ENCODE data around the gene FGF22.

The FGF22 gene

GRCh38 chr19:646779-647565, 7.3 kb downstream of the FGF22 start:
- no peak for TF ChIP-seq CTCF (conservative IDR thresholded peaks at IDR 0.05; ENCODE audit: low read depth, low read length)
- DNase-seq (ENCODE audit: low read depth) = no peak
- H3K4me3 ChIP-seq (ENCODE audit: low read depth, low read length) = no peak overlapping the region

- no peak for TF ChIP-seq CTCF (conservative IDR thresholded peaks at IDR 0.05; ENCODE audit: low read depth, low read length)
- H3K4me3 ChIP-seq (ENCODE audit: low read depth, low read length) = no peak overlapping the region
- DNase-seq (ENCODE audit: low read depth) = no peak
Observed at GRCh38 chr19:647566-648284, 8.0 kb downstream of the FGF22 start.

GRCh38 chr19:648305-648704, 8.6 kb downstream of the FGF22 start:
- H3K4me3 ChIP-seq (ENCODE audit: low read depth, low read length) = no peak overlapping the region
- TF ChIP-seq CTCF (conservative IDR thresholded peaks at IDR 0.05; ENCODE audit: low read depth, low read length) = no peak
- DNase-seq (ENCODE audit: low read depth) = no peak

GRCh38 chr19:648904-649801, 9.5 kb downstream of the FGF22 start:
- no peak overlapping the region for H3K4me3 ChIP-seq (ENCODE audit: low read depth, low read length)
- DNase-seq (ENCODE audit: low read depth) = no peak
- TF ChIP-seq CTCF (conservative IDR thresholded peaks at IDR 0.05; ENCODE audit: low read depth, low read length) = no peak

- no peak for TF ChIP-seq CTCF (conservative IDR thresholded peaks at IDR 0.05; ENCODE audit: low read depth, low read length)
- no peak for DNase-seq (ENCODE audit: low read depth)
- H3K4me3 ChIP-seq (ENCODE audit: low read depth, low read length) = no peak overlapping the region
Observed at GRCh38 chr19:650121-650520, 10.4 kb downstream of the FGF22 start.

- no peak overlapping the region for H3K4me3 ChIP-seq (ENCODE audit: low read depth, low read length)
- DNase-seq (ENCODE audit: low read depth) = no peak
- TF ChIP-seq CTCF (conservative IDR thresholded peaks at IDR 0.05; ENCODE audit: low read depth, low read length) = no peak
Observed at GRCh38 chr19:651114-651818, 11.6 kb downstream of the FGF22 start.
